WTC11 (cell line): ENCODE data around the gene FAM20A. TPM values are rescaled to one million over a fixed set of nuclear protein-coding genes. Genes with fewer than 3 reads are reported as not detected.

Source experiments
- ATAC-seq: fragments of 200-7000 bp; cut with Tn5 transposase; 2 replicates; pipeline ENCODE4 v1.10.0; 2021; ENCODE audit warnings: mild to moderate bottlenecking, moderate library complexity
- CTCF ChIA-PET: fragments of 300-600 bp; sonication (Branson Sonifier 250); formaldehyde crosslinking; loops from one replicate; lab custom pipeline; 2021; ENCODE audit warnings: antibody characterized with exemption; lab: Charles Lee
- POLR2A ChIA-PET: fragments of 350-600 bp; sonication (Branson Sonifier 250); formaldehyde crosslinking; loops from one replicate; lab custom pipeline; 2021; ENCODE audit warnings: antibody characterized with exemption; lab: Charles Lee
- DNase-seq: peaks from one replicate; pipeline ENCODE4 v3.0.0; 2021; ENCODE audit warnings: low spot score
- H3K27ac Mint-ChIP-seq: 2 replicates; pipeline ENCODE4 v1.8.0; 2021; ENCODE audit warnings: mixed read lengths
- H3K27me3 Mint-ChIP-seq: 2 replicates; pipeline ENCODE4 v1.8.0; 2021; ENCODE audit warnings: low read depth, mild to moderate bottlenecking, moderate library complexity, mixed read lengths
- H3K36me3 Mint-ChIP-seq: 2 replicates; pipeline ENCODE4 v1.8.0; 2021; ENCODE audit warnings: mixed read lengths
- H3K4me1 Mint-ChIP-seq: 2 replicates; pipeline ENCODE4 v1.8.0; 2022; ENCODE audit warnings: mixed read lengths
- H3K4me3 Mint-ChIP-seq: 2 replicates; pipeline ENCODE4 v1.8.0; 2021; ENCODE audit warnings: mild to moderate bottlenecking, moderate library complexity, mixed read lengths
- H3K9me3 Mint-ChIP-seq: 2 replicates; pipeline ENCODE4 v1.8.0; 2021; ENCODE audit warnings: mixed read lengths
- FOXP1 ChIP-seq: sonication (generic); formaldehyde crosslinking; IDR thresholded peaks from 2 replicates; pipeline ENCODE4 v1.8.0; 2022; ENCODE audit warnings: missing genetic modification reagents, mild to moderate bottlenecking, moderate library complexity, borderline replicate concordance
- GABPB1 ChIP-seq: sonication (generic); formaldehyde crosslinking; IDR thresholded peaks from 2 replicates; pipeline ENCODE4 v1.8.1; 2023; ENCODE audit warnings: mild to moderate bottlenecking, missing genetic modification reagents
- GTF2I ChIP-seq: fragments of 250-450 bp; sonication (Bioruptor Pico); conservative IDR thresholded peaks from 2 replicates; pipeline ENCODE4 v1.4.0; 2021; ENCODE audit warnings: mild to moderate bottlenecking
- IRF2 ChIP-seq: sonication (generic); formaldehyde crosslinking; IDR thresholded peaks from 2 replicates; pipeline ENCODE4 v1.8.0; 2022; ENCODE audit warnings: low read depth, missing genetic modification reagents, borderline replicate concordance
- KAT7 ChIP-seq: sonication (generic); formaldehyde crosslinking; IDR thresholded peaks from 2 replicates; pipeline ENCODE4 v1.8.1; 2023; ENCODE audit warnings: missing genetic modification reagents, mild to moderate bottlenecking, borderline replicate concordance
- PRRX2 ChIP-seq: fragments of 250-450 bp; sonication (Bioruptor Pico); IDR thresholded peaks from 2 replicates; pipeline ENCODE4 v1.8.0; 2021; ENCODE audit warnings: mild to moderate bottlenecking
- RELA ChIP-seq: sonication (generic); formaldehyde crosslinking; IDR thresholded peaks from 2 replicates; pipeline ENCODE4 v1.8.1; 2022; ENCODE audit warnings: missing genetic modification reagents, mild to moderate bottlenecking, borderline replicate concordance
- SMAD4 ChIP-seq: sonication (generic); formaldehyde crosslinking; IDR thresholded peaks from 2 replicates; pipeline ENCODE4 v1.8.0; 2022; ENCODE audit warnings: mild to moderate bottlenecking, missing genetic modification reagents
- TEAD4 ChIP-seq: sonication (generic); formaldehyde crosslinking; IDR thresholded peaks from 2 replicates; pipeline ENCODE4 v1.8.0; 2022; ENCODE audit warnings: mild to moderate bottlenecking, missing genetic modification reagents
- ZNF232 ChIP-seq: sonication (generic); formaldehyde crosslinking; IDR thresholded peaks from 2 replicates; pipeline ENCODE4 v1.8.0; 2022; ENCODE audit warnings: mild to moderate bottlenecking, missing genetic modification reagents
- ZNF263 ChIP-seq: sonication (generic); formaldehyde crosslinking; IDR thresholded peaks from 2 replicates; pipeline ENCODE4 v1.8.1; 2022; ENCODE audit warnings: low read depth, mild to moderate bottlenecking, moderate library complexity, missing genetic modification reagents
- ZNF416 ChIP-seq: fragments of 250-450 bp; sonication (Bioruptor Pico); IDR thresholded peaks from 2 replicates; pipeline ENCODE4 v1.9.0; 2021; ENCODE audit warnings: mild to moderate bottlenecking, inconsistent platforms
- ZNF423 ChIP-seq: fragments of 250-450 bp; sonication (Bioruptor Pico); IDR thresholded peaks from 2 replicates; pipeline ENCODE4 v2.1.2; 2022; ENCODE audit warnings: mild to moderate bottlenecking, moderate library complexity
- total RNA-seq: library from RNA; stranded (reverse); gene quantifications from 3 replicates; pipeline ENCODE4 v1.2.3, GENCODE V29; 2021
- TF ChIP-seq, protein P1 (sequence below): sonication (generic); formaldehyde crosslinking; conservative IDR thresholded peaks from 2 replicates; pipeline ENCODE4 v1.8.1; 2023; ENCODE audit warnings: mild to moderate bottlenecking, low read depth, missing genetic modification reagents, moderate library complexity
- TF ChIP-seq, protein P2 (sequence below): fragments of 250-450 bp; sonication (Bioruptor Pico); IDR thresholded peaks from 2 replicates; pipeline ENCODE4 v1.8.0; 2021; ENCODE audit warnings: mild to moderate bottlenecking
- TF ChIP-seq, protein P3 (sequence below): sonication (generic); formaldehyde crosslinking; IDR thresholded peaks from 2 replicates; pipeline ENCODE4 v1.8.0; 2022; ENCODE audit warnings: mild to moderate bottlenecking, missing genetic modification reagents
- TF ChIP-seq, protein P4 (sequence below): fragments of 250-450 bp; sonication (Bioruptor Pico); IDR thresholded peaks from 2 replicates; pipeline ENCODE4 v1.9.0; 2021; ENCODE audit warnings: moderate library complexity, mild to moderate bottlenecking, inconsistent platforms, borderline replicate concordance
- TF ChIP-seq, protein P5 (sequence below): sonication (generic); formaldehyde crosslinking; IDR thresholded peaks from 2 replicates; pipeline ENCODE4 v1.8.1; 2023; ENCODE audit warnings: mild to moderate bottlenecking, missing genetic modification reagents, borderline replicate concordance
- TF ChIP-seq, protein P6 (sequence below): sonication (generic); formaldehyde crosslinking; IDR thresholded peaks from 2 replicates; pipeline ENCODE4 v1.8.1; 2023; ENCODE audit warnings: mild to moderate bottlenecking, moderate library complexity, missing genetic modification reagents

Gene FAM20A
- total RNA-seq, 1 experiment from 2014 or later, result 5.8 TPM

DNA sequence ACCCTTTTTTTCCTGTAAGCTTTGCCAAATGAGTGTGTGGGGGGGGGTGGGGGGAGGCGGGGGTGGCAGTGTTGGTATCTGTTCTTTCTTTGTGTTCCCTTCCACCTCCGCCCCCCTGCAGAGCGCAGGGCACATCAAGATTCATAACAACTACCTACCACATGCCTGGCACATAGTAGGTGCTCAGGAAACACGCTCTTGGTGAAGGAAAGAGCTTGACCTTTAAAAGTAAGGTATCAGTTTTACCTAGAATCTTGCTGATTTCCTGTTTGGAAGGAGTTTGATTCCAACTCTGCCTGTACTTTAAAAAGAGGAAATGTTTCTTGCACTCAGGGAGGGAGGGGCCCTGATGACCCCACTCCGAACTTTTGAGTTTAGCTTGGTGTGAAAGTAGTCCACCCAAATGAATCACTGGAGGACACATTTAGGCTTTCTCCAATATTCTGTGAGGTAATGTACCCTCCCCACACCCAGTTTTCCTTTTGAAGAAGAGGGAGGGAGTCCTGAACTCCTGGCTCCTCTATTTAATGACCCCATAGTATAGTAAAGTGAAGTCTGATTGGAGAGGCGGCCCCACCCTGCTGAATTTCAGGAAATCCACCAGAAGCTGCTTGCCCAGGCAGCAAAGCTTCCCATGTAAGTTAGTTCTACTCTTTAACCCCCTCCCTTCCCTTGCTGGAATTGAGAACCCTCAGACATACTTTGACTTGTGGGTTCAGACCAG is 560 bp upstream of the FAM20A start (continued):
- no peak for TF ChIP-seq ZNF416
- TF ChIP-seq ZNF232, result no peak
- TF ChIP-seq, protein P1, sequence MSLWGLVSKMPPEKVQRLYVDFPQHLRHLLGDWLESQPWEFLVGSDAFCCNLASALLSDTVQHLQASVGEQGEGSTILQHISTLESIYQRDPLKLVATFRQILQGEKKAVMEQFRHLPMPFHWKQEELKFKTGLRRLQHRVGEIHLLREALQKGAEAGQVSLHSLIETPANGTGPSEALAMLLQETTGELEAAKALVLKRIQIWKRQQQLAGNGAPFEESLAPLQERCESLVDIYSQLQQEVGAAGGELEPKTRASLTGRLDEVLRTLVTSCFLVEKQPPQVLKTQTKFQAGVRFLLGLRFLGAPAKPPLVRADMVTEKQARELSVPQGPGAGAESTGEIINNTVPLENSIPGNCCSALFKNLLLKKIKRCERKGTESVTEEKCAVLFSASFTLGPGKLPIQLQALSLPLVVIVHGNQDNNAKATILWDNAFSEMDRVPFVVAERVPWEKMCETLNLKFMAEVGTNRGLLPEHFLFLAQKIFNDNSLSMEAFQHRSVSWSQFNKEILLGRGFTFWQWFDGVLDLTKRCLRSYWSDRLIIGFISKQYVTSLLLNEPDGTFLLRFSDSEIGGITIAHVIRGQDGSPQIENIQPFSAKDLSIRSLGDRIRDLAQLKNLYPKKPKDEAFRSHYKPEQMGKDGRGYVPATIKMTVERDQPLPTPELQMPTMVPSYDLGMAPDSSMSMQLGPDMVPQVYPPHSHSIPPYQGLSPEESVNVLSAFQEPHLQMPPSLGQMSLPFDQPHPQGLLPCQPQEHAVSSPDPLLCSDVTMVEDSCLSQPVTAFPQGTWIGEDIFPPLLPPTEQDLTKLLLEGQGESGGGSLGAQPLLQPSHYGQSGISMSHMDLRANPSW (CRISPR knock-in tag), result no peak
- TF ChIP-seq TEAD4, result no peak
- TF ChIP-seq, protein P2, sequence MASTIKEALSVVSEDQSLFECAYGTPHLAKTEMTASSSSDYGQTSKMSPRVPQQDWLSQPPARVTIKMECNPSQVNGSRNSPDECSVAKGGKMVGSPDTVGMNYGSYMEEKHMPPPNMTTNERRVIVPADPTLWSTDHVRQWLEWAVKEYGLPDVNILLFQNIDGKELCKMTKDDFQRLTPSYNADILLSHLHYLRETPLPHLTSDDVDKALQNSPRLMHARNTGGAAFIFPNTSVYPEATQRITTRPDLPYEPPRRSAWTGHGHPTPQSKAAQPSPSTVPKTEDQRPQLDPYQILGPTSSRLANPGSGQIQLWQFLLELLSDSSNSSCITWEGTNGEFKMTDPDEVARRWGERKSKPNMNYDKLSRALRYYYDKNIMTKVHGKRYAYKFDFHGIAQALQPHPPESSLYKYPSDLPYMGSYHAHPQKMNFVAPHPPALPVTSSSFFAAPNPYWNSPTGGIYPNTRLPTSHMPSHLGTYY (CRISPR knock-in tag), result no peak
- TF ChIP-seq FOXP1 (CRISPR knock-in tag), result no peak

DNA sequence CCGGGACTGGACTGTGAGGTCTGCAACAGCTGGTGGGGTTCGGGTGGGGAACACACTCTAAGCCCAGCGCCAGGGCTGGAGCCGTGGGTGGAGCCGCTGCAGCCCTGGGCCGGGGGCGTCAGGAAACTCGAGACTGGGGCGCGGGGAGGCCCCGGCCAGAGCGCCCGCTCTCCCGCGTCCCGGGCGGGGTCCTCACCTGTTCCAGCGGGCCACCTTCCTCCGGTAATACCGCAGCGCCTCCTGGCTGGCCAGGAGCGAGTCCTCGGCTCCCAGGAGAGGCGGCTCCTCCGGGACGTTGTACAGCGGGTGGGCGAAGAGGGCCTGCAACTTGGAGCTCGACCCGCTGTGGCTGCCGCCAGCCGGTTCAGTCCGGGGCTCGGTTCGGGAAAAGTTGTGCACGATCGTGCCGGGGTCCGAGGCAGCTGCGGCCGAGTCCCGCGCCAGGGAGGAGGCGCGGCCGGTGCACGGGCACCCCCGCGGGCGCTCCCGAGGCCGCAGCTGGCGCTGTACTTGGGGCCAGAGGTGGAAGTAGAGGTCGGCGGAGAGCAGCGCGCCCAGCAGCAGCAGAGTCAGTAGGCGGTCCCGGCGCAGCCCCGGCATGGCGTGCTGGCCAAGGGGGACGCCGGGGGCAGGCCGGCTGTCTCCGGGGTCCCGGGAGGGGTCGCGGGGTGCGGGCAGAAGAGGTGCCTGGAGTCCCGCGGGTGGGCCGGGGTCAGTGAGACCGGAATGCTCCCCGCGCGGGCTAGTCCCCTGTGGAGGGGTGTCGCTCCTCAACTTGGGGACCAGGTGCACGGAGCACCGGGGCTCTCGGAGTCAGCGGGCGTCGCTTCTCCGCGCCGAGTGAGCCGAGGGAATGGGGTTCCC is 868 bp downstream of the FAM20A start:
- peak; percentile 77 for ATAC-seq
- H3K36me3 Mint-ChIP-seq, result no peaks in the 10 kb centered on the region
- POLR2A ChIA-PET, result interaction anchor here (0.6 to 2.5 kb wide), 2 partner anchors 37 to 88 kb away, joined by 3 to 9 read pairs; partner anchors contain the start of gene PRKAR1A
- TF ChIP-seq KAT7 (CRISPR knock-in tag) (peak; percentile 56; the same call in 1 of the 2 replicates), TEAD4 (0 out of 2 replicates have a peak, but pooled peaks have one; percentile 19), PRRX2 (CRISPR knock-in tag) (no peak), ZNF263 (CRISPR knock-in tag) (peak; percentile 71; the same call in 1 of the 2 replicates), IRF2 (CRISPR knock-in tag) (no peak), ZNF423 (CRISPR knock-in tag) (0 out of 2 replicates have a peak, but pooled peaks have one; percentile 31), RELA (CRISPR knock-in tag) (0 out of 2 replicates have a peak, but pooled peaks have one; percentile 79), GTF2I (no peak), SMAD4 (CRISPR knock-in tag) (no peak), GABPB1 (CRISPR knock-in tag) (0 out of 2 replicates have a peak, but pooled peaks have one; percentile 42), ZNF232 (0 out of 2 replicates have a peak, but pooled peaks have one; percentile 22)
- TF ChIP-seq, protein P3, sequence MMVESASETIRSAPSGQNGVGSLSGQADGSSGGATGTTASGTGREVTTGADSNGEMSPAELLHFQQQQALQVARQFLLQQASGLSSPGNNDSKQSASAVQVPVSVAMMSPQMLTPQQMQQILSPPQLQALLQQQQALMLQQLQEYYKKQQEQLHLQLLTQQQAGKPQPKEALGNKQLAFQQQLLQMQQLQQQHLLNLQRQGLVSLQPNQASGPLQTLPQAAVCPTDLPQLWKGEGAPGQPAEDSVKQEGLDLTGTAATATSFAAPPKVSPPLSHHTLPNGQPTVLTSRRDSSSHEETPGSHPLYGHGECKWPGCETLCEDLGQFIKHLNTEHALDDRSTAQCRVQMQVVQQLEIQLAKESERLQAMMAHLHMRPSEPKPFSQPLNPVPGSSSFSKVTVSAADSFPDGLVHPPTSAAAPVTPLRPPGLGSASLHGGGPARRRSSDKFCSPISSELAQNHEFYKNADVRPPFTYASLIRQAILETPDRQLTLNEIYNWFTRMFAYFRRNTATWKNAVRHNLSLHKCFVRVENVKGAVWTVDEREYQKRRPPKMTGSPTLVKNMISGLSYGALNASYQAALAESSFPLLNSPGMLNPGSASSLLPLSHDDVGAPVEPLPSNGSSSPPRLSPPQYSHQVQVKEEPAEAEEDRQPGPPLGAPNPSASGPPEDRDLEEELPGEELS (CRISPR knock-in tag), result 0 out of 2 replicates have a peak, but pooled peaks have one; percentile 29
- TF ChIP-seq, protein P4, sequence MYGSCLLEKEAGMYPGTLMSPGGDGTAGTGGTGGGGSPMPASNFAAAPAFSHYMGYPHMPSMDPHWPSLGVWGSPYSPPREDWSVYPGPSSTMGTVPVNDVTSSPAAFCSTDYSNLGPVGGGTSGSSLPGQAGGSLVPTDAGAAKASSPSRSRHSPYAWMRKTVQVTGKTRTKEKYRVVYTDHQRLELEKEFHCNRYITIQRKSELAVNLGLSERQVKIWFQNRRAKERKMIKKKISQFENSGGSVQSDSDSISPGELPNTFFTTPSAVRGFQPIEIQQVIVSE, result no peak
- TF ChIP-seq, protein P5, sequence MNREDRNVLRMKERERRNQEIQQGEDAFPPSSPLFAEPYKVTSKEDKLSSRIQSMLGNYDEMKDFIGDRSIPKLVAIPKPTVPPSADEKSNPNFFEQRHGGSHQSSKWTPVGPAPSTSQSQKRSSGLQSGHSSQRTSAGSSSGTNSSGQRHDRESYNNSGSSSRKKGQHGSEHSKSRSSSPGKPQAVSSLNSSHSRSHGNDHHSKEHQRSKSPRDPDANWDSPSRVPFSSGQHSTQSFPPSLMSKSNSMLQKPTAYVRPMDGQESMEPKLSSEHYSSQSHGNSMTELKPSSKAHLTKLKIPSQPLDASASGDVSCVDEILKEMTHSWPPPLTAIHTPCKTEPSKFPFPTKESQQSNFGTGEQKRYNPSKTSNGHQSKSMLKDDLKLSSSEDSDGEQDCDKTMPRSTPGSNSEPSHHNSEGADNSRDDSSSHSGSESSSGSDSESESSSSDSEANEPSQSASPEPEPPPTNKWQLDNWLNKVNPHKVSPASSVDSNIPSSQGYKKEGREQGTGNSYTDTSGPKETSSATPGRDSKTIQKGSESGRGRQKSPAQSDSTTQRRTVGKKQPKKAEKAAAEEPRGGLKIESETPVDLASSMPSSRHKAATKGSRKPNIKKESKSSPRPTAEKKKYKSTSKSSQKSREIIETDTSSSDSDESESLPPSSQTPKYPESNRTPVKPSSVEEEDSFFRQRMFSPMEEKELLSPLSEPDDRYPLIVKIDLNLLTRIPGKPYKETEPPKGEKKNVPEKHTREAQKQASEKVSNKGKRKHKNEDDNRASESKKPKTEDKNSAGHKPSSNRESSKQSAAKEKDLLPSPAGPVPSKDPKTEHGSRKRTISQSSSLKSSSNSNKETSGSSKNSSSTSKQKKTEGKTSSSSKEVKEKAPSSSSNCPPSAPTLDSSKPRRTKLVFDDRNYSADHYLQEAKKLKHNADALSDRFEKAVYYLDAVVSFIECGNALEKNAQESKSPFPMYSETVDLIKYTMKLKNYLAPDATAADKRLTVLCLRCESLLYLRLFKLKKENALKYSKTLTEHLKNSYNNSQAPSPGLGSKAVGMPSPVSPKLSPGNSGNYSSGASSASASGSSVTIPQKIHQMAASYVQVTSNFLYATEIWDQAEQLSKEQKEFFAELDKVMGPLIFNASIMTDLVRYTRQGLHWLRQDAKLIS (CRISPR knock-in tag), result no peak
- TF ChIP-seq, protein P6, sequence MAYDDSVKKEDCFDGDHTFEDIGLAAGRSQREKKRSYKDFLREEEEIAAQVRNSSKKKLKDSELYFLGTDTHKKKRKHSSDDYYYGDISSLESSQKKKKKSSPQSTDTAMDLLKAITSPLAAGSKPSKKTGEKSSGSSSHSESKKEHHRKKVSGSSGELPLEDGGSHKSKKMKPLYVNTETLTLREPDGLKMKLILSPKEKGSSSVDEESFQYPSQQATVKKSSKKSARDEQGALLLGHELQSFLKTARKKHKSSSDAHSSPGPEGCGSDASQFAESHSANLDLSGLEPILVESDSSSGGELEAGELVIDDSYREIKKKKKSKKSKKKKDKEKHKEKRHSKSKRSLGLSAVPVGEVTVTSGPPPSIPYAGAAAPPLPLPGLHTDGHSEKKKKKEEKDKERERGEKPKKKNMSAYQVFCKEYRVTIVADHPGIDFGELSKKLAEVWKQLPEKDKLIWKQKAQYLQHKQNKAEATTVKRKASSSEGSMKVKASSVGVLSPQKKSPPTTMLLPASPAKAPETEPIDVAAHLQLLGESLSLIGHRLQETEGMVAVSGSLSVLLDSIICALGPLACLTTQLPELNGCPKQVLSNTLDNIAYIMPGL (CRISPR knock-in tag), result peak; percentile 94

More for the DNA sequence above, 868 bp downstream of the FAM20A start:
- Mint-ChIP-seq H3K4me3 (peak overlapping the region; percentile 87), H3K27me3 (peaks cover 47% of the 10 kb centered on the region), H3K4me1 (peaks cover 41% of the 10 kb centered on the region), H3K27ac (no peak overlapping the region), H3K9me3 (peaks cover under 1% of the 10 kb centered on the region; the same call in 1 of the 2 replicates)
- peak; percentile 81 for DNase-seq
- CTCF ChIA-PET, result interaction anchor here (0.6 to 2.1 kb wide), 8 partner anchors 9 to 324 kb away, joined by 3 to 21 read pairs (median 5); no protein-coding TSS in a partner anchor
